ENCODE results near the gene ZFHX3. TPM values are rescaled to one million over a fixed set of nuclear protein-coding genes. Genes with fewer than 3 reads are reported as not detected.

ZFHX3 gene
- total and polyA plus RNA-seq, 2 of the 8 experiments (the other 6 are each of a cell fraction or from before 2014, with no cell fraction given) = 0.08 to 0.99 TPM

DNA sequence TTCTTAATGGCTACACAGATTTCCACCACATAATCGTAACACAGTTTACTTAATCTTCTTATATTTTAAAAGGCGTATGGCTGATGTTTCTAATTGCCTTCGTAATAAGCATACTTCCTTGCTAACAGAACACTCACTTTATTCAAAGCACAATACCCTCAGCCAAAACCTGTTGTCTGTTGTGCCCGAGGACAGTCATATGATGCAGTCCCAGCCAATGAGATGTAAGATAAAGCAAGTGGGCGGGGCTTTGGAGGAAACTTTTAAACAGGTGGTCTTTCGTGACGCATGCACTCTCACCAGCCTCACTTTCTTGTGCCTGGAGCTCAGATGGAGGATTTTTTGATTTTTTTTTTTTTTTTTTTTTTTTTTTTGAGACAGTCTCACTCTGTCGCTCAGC lies 174.1 kb downstream of the ZFHX3 start:
- no peak for FAIRE-seq
- no peaks in the 10 kb centered on the region for H3K4me1 ChIP-seq (replicated peaks in 1 of 4; ENCODE audit: control insufficient read depth in 3 of 4, insufficient read depth in 4 of 4, low read length in 3 of 4)
- no peak for DNase-seq (ENCODE audit: low read depth in 1 of 2, low spot score in 2 of 2)
- TF ChIP-seq, protein P1, sequence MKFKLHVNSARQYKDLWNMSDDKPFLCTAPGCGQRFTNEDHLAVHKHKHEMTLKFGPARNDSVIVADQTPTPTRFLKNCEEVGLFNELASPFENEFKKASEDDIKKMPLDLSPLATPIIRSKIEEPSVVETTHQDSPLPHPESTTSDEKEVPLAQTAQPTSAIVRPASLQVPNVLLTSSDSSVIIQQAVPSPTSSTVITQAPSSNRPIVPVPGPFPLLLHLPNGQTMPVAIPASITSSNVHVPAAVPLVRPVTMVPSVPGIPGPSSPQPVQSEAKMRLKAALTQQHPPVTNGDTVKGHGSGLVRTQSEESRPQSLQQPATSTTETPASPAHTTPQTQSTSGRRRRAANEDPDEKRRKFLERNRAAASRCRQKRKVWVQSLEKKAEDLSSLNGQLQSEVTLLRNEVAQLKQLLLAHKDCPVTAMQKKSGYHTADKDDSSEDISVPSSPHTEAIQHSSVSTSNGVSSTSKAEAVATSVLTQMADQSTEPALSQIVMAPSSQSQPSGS (IDR thresholded peaks at IDR 0.05; ENCODE audit: low read length) = no peak
- no peak for TF ChIP-seq KDM5A (IDR thresholded peaks at IDR 0.05; ENCODE audit: low read length)
- TF ChIP-seq BCL11A (IDR thresholded peaks at IDR 0.05; ENCODE audit: low read depth in 2 of 2, low read length in 2 of 2) = no peak
- no peak for TF ChIP-seq EZH2 (IDR thresholded peaks at IDR 0.05; ENCODE audit: low read depth, low read length, severe bottlenecking)
- TF ChIP-seq TEAD4 (IDR thresholded peaks at IDR 0.05; ENCODE audit: low read depth, low read length) = no peak
- no peak for TF ChIP-seq CTBP2 (IDR thresholded peaks at IDR 0.05; ENCODE audit: borderline replicate concordance, insufficient read depth, insufficient read length, low read length)
- no peak for TF ChIP-seq SIN3A (conservative IDR thresholded peaks at IDR 0.05 in 1 of 2, IDR thresholded peaks at IDR 0.05 in 1 of 2; ENCODE audit: low read depth in 1 of 2, low read length in 2 of 2)
- no peak for TF ChIP-seq KDM1A (IDR thresholded peaks at IDR 0.05; ENCODE audit: borderline replicate concordance, low read length)
- no peak for TF ChIP-seq SIRT6 (IDR thresholded peaks at IDR 0.05; ENCODE audit: low read length)
- no peak for TF ChIP-seq EGR1 (IDR thresholded peaks at IDR 0.05; ENCODE audit: borderline replicate concordance, low read depth, low read length)
- TF ChIP-seq FOSL1 (IDR thresholded peaks at IDR 0.05; ENCODE audit: insufficient read depth, low read depth, low read length) = no peak
- TF ChIP-seq SP2 (IDR thresholded peaks at IDR 0.05; ENCODE audit: low read length) = no peak
- TF ChIP-seq RXRA (IDR thresholded peaks at IDR 0.05; ENCODE audit: insufficient read depth, low read depth, low read length) = no peak

More for the DNA sequence above, 174.1 kb downstream of the ZFHX3 start:
- Histone ChIP-seq H4K91ac (replicated peaks; ENCODE audit: insufficient read length, low read length) (no peak overlapping the region), H3K18ac (ENCODE audit: extremely low read depth, low read length) (no peak overlapping the region), H3K14ac (ENCODE audit: insufficient read length) (no peak overlapping the region), H2BK20ac (ENCODE audit: low read length) (no peak overlapping the region), H2AFZ (ENCODE audit: low read length) (no peak overlapping the region), H2BK15ac (ENCODE audit: low read length) (no peak overlapping the region), H3K27ac (ENCODE audit: low read depth, low read length) (no peak overlapping the region), H3K23me2 (ENCODE audit: low read depth, low read length) (no peaks in the 10 kb centered on the region), H2BK5ac (ENCODE audit: low read depth, low read length) (no peak overlapping the region), H3K9me3 (ENCODE audit: insufficient read depth in 2 of 2, low read depth in 1 of 2, low read length in 1 of 2) (peaks cover 0 to 7% of the 10 kb centered on the region in 2 experiments; a peak in 2 of 4 replicates), H3K79me2 (ENCODE audit: control insufficient read depth in 1 of 2, insufficient read depth in 2 of 2, low read length in 2 of 2) (no peaks in the 10 kb centered on the region), H2BK120ac (replicated peaks; ENCODE audit: low read depth, low read length) (no peak overlapping the region), H3K9ac (replicated peaks in 1 of 4; ENCODE audit: extremely low read depth in 1 of 4, low read depth in 3 of 4, low read length in 3 of 4) (no peak overlapping the region), H4K5ac (ENCODE audit: insufficient read length, low read depth, low read length) (no peak overlapping the region), H3K36me3 (ENCODE audit: control insufficient read depth in 2 of 4, insufficient read depth in 4 of 4, low read length in 3 of 4) (no peaks in the 10 kb centered on the region), H3K56ac (replicated peaks; ENCODE audit: insufficient read length, low read depth, low read length) (no peak overlapping the region), H2BK12ac (ENCODE audit: low read depth, low read length) (no peak overlapping the region), H4K20me1 (replicated peaks in 1 of 2; ENCODE audit: control insufficient read depth in 1 of 2, insufficient read depth in 2 of 2, low read length in 2 of 2) (no peaks in the 10 kb centered on the region), H3K23ac (ENCODE audit: insufficient read length) (no peak overlapping the region), H3K27me3 (replicated peaks in 1 of 4; ENCODE audit: control insufficient read depth in 3 of 4, extremely low read depth in 1 of 4, insufficient read depth in 3 of 4, low read length in 3 of 4) (no peaks in the 10 kb centered on the region), H3K4me2 (ENCODE audit: insufficient read depth in 1 of 2, low read depth in 2 of 2, low read length in 2 of 2) (no peak overlapping the region), H3K4me3 (ENCODE audit: extremely low read depth in 1 of 4, insufficient read depth in 2 of 4, low read depth in 3 of 4, low read length in 4 of 4) (no peak overlapping the region), H3K4ac (replicated peaks; ENCODE audit: insufficient read length, low read depth, low read length) (no peak overlapping the region), H4K8ac (ENCODE audit: extremely low read depth, insufficient read depth, low read length) (no peak overlapping the region), H3K79me1 (ENCODE audit: low read depth, low read length) (no peaks in the 10 kb centered on the region), H2AK5ac (ENCODE audit: low read depth, low read length) (no peak overlapping the region)
- POLR2A ChIA-PET (ENCODE audit: partially characterized antibody) = no interaction called here
- CTCF ChIA-PET (ENCODE audit: partially characterized antibody) = interaction anchor here (0.7 to 2.2 kb wide), 2 partner anchors 42 to 371 kb away, joined by 3 to 7 read pairs; no protein-coding TSS in a partner anchor
- WGBS, 2 experiments (ENCODE audit: extremely low coverage in 1 of 2, insufficient coverage in 1 of 2, insufficient read length in 1 of 2, insufficient replicate concordance in 2 of 2, low coverage in 1 of 2, low lambda C conversion rate in 2 of 2, missing lambda C conversion rate in 1 of 2) = 93% methylated on average over 7 of the region's 8 CpGs; no CpG with 5 or more reads in 1 of the 2 experiments
